Tibial artery (tissue), 4 donors: ENCODE measurements around the gene APEH.

Source experiments
- DNase-seq, 2 donors: peaks; one replicate each; pipeline ENCODE4 v3.0.0-alpha.2; 2019
- H3K27ac ChIP-seq, 2 donors: fragments of 200-600 bp; sonication (generic) in 1 of 2; 1 replicate in 1 of 2; 2 replicates in 1 of 2; pipeline ENCODE4 v1.5.1; 2018 to 2019; ENCODE audit warnings: mild to moderate bottlenecking in 1 of 2
- H3K27me3 ChIP-seq, 2 donors: fragments of 200-600 bp; sonication (generic) in 1 of 2; one replicate each; pipeline versions ENCODE4 v1.5.1 to v1.6.0; 2016 to 2019
- H3K36me3 ChIP-seq, 3 donors: fragments of 200-600 bp; sonication (generic) in 2 of 3; one replicate each; pipeline ENCODE4 v1.5.1; 2016 to 2019; ENCODE audit warnings: mild to moderate bottlenecking in 2 of 3
- H3K4me1 ChIP-seq, 4 donors: fragments of 200-600 bp; sonication (generic) in 2 of 4; 1 replicate in 3 of 4; 2 replicates in 1 of 4; pipeline ENCODE4 v1.5.1; 2016 to 2019
- H3K4me3 ChIP-seq, 2 donors: fragments of 200-600 bp; sonication (generic) in 1 of 2; 1 replicate in 1 of 2; 2 replicates in 1 of 2; pipeline ENCODE4 v1.5.1; 2018 to 2019; ENCODE audit warnings: mild to moderate bottlenecking in 2 of 2
- H3K9me3 ChIP-seq, 3 donors: fragments of 200-600 bp; sonication (generic) in 1 of 3; one replicate each; pipeline ENCODE4 v1.5.1; 2016 to 2019
- CTCF ChIP-seq, 2 experiments: fragments of 200-600 bp in 1 of 2; fragments of 450-650 bp in 1 of 2; IDR thresholded peaks; one replicate each; pipeline ENCODE4 v1.5.1; 2017 to 2019; ENCODE audit warnings: antibody characterized with exemption in 2 of 2, mild to moderate bottlenecking in 1 of 2, moderate library complexity in 1 of 2
- intact Hi-C: fragments of 100-400 bp; cut with DNase I; formaldehyde crosslinking; loops from one replicate; pipeline ENCODE4 v1.15.0; 2023; ENCODE audit warnings: low total_unique reads

The APEH gene

DNA sequence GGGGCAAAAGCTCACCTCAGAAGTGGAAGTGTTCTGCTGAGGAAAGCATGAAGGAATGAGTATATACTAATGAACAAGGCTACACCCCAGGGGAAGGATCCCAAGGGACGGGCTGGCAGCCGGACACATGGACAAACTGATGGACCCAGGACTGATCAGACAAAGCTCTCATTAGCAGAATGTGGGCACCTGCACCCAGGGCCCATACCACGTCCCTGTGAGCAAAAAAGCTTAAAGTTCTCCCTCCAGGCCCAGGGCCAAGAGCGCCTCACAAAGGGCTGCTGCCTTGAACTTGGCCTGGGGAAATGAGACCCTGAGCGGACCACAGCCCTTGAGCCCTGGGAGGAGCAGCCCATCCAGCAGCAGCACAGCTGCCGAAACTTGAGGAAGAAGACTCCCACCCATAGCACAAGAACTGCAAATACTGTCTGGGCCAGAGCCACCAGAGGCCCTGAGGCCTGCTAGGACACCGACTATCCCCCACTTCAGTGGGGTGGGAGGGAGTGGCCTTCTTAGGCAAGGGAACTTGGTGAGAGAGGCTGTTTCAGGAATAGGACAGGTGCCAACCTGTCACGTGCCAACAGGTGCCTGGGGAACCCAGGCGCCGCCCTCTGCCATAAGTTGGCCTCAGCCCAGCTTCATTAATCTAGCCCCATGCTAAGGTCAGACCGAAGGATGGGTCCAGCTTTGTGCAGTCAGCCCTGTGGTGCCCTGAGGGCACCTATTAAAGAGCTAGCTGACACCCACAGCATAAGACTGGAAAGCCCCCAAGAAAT lies 51.9 kb downstream of the APEH start:
- H3K36me3 ChIP-seq, result peaks cover 24 to 78% (median 57%) of the 10 kb centered on the region in 3 donors
- TF ChIP-seq CTCF (IDR thresholded peaks at IDR 0.05), result no peak
- no peaks in the 10 kb centered on the region for H3K9me3 ChIP-seq
- peaks cover 0 to 26% (median 22%) of the 10 kb centered on the region in 4 donors for H3K4me1 ChIP-seq
- DNase-seq, result peak in 1 of 2 donors; percentile 58
- intact Hi-C loops, result loop anchor here (10.0 kb wide), 1 partner anchor 59 kb away; the partner anchor contains the start of gene IP6K1
- H3K27me3 ChIP-seq, result no peaks in the 10 kb centered on the region
- peak overlapping the region; percentile 91 to 95 for H3K27ac ChIP-seq
- no peak overlapping the region for H3K4me3 ChIP-seq

DNA sequence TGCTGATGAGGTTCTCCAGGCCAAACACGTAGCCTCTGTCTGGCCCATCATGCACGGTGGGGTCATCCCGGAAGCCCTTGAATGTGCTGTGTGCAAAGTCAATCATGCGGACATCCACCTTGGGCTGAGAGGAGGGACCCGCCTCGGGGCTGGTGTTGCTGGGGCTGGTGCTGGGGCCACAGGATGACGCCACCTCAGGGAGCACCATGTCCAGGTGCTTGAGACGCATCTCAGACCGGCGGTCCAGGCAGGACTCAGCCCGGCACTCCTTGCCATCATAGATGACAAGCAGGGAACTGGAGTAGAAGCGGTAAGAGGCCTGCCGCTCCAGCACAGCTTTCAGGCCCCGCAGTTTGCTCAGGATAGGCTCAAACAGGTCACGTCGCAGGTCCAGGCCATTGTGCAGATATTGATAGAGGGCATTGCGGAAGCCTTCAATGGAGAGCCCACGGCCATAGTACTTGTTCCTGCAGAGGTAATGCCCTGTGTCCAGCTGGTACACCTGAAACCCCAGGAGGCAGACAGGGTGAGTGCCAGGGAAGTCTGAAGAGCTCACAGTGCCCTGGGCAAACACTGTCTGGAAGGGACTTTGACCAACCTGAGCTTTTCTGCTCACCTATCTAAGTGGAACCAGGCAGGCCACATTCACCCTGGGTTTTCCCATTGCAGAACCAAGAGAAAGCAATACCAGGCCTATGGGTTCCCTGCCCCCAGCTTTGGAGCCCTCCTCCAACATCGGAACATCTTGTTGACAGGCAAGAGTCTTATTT lies 53.2 kb downstream of the APEH start:
- no peak for TF ChIP-seq CTCF (IDR thresholded peaks at IDR 0.05)
- Histone ChIP-seq H3K4me3 (no peak overlapping the region), H3K4me1 (peaks cover 0 to 21% (median 18%) of the 10 kb centered on the region in 4 donors), H3K36me3 (peaks cover 36 to 78% (median 59%) of the 10 kb centered on the region in 3 donors), H3K27ac (no peak overlapping the region), H3K9me3 (no peaks in the 10 kb centered on the region), H3K27me3 (no peaks in the 10 kb centered on the region)
- peak in 1 of 2 donors; percentile 55 for DNase-seq
- intact Hi-C loops, result loop anchor here (10.0 kb wide), 1 partner anchor 57 kb away; the partner anchor contains the start of gene IP6K1

- H3K9me3 ChIP-seq, result no peaks in the 10 kb centered on the region
- no peak overlapping the region for H3K27ac ChIP-seq
- H3K27me3 ChIP-seq, result no peaks in the 10 kb centered on the region
- H3K4me3 ChIP-seq, result no peak overlapping the region
- H3K36me3 ChIP-seq, result peaks cover 42 to 81% (median 64%) of the 10 kb centered on the region in 3 donors
- H3K4me1 ChIP-seq, result peaks cover 0 to 15% (median 12%) of the 10 kb centered on the region in 4 donors
- peak in 1 of 2 donors; percentile 54 for DNase-seq
- no peak for TF ChIP-seq CTCF (IDR thresholded peaks at IDR 0.05)
- intact Hi-C loops, result loop anchor here (10.0 kb wide), 1 partner anchor 57 kb away; the partner anchor contains the start of gene IP6K1
These were observed 53.8 kb downstream of the APEH start for GRCh38 chr3:49727924-49728361.

- intact Hi-C loops, result loop anchor here (10.0 kb wide), 1 partner anchor 55 kb away; the partner anchor contains the start of gene IP6K1
- Histone ChIP-seq H3K27me3 (no peaks in the 10 kb centered on the region), H3K27ac (no peak overlapping the region), H3K36me3 (peaks cover 56 to 97% (median 83%) of the 10 kb centered on the region in 3 donors), H3K4me3 (no peak overlapping the region), H3K9me3 (no peaks in the 10 kb centered on the region), H3K4me1 (peaks cover 0 to under 1% (median under 1%) of the 10 kb centered on the region in 4 donors)
- no peak for TF ChIP-seq CTCF (IDR thresholded peaks at IDR 0.05)
- peak in 1 of 2 donors; percentile 23 for DNase-seq
These were observed 55.9 kb downstream of the APEH start for GRCh38 chr3:49729966-49730609.

DNA sequence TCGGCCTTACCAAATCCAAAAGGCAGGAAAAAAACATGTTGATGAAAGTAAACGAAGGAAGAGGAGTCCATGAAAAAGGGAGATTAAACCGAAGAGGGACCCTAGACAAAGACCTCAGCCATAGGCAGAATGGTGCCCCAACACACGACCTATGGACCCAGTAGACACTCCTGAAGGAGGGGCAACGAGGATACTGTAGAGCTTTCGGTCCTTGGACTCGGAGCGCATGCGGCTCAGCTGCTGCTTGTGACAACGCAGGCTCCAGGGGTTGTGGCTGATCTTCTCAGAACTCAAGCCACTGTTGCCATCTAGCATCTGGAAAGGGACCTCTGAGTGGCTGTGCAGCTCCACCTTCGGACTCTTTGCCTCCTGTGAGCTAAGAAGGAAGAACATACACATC lies 58.4 kb downstream of the APEH start:
- H3K27me3 ChIP-seq, result no peaks in the 10 kb centered on the region
- intact Hi-C loops, result no loop called here
- peak in 1 of 2 donors; percentile 41 for DNase-seq
- H3K36me3 ChIP-seq, result peaks cover 65 to 96% (median 81%) of the 10 kb centered on the region in 3 donors
- no peaks in the 10 kb centered on the region for H3K4me1 ChIP-seq
- H3K9me3 ChIP-seq, result no peaks in the 10 kb centered on the region
- no peak overlapping the region for H3K27ac ChIP-seq
- no peak for TF ChIP-seq CTCF (IDR thresholded peaks at IDR 0.05)
- no peak overlapping the region for H3K4me3 ChIP-seq
